ENCODE measurements around the gene PLA2G6. TPM values are rescaled to one million over a fixed set of nuclear protein-coding genes. Genes with fewer than 3 reads are reported as not detected.

PLA2G6 gene
- total RNA-seq, 1 experiment from 2014 or later = 24.1 TPM

- Histone ChIP-seq H3K79me1 (ENCODE audit: insufficient read depth, low read depth, low read length, poor library complexity, severe bottlenecking) (no peaks in the 10 kb centered on the region), H2AK5ac (ENCODE audit: insufficient read length, low read length) (no peak overlapping the region), H3K23ac (ENCODE audit: insufficient read length, low read depth, low read length) (no peak overlapping the region), H3K9ac (ENCODE audit: extremely low read depth, insufficient read length, low read length) (no peak overlapping the region), H3K4me2 (ENCODE audit: insufficient read depth, insufficient read length, low read length) (no peak overlapping the region), H3K27ac (ENCODE audit: insufficient read length, low read depth, low read length) (no peak overlapping the region), H2BK120ac (ENCODE audit: low read depth, low read length, poor library complexity, severe bottlenecking) (no peak overlapping the region), H3K56ac (ENCODE audit: insufficient read length, low read depth, low read length) (no peak overlapping the region), H2BK5ac (ENCODE audit: insufficient read length, low read length) (no peak overlapping the region), H3K9me3 (ENCODE audit: control insufficient read depth, low read depth, low read length) (no peaks in the 10 kb centered on the region), H3K4ac (ENCODE audit: low read depth, low read length) (no peak overlapping the region), H4K8ac (replicated peaks; ENCODE audit: insufficient read length, low read depth, low read length) (no peak overlapping the region), H2AFZ (ENCODE audit: low read length) (no peak overlapping the region), H2BK20ac (ENCODE audit: low read depth, low read length, poor library complexity, severe bottlenecking) (no peak overlapping the region), H4K5ac (ENCODE audit: insufficient read length, low read depth, low read length) (no peak overlapping the region), H2BK12ac (ENCODE audit: insufficient read length, low read depth, low read length) (no peak overlapping the region), H2BK15ac (ENCODE audit: low read depth, low read length) (no peak overlapping the region), H3K79me2 (ENCODE audit: insufficient read depth, low read length) (no peaks in the 10 kb centered on the region), H4K91ac (ENCODE audit: insufficient read length, low read depth, low read length) (no peak overlapping the region), H3K27me3 (ENCODE audit: insufficient read depth, low read length) (no peaks in the 10 kb centered on the region), H3K23me2 (ENCODE audit: insufficient read length, low read depth, low read length, poor library complexity, severe bottlenecking) (no peaks in the 10 kb centered on the region), H4K20me1 (ENCODE audit: control insufficient read depth, insufficient read depth, insufficient read length) (no peaks in the 10 kb centered on the region), H3T11ph (ENCODE audit: low read length) (no peak overlapping the region), H3K18ac (ENCODE audit: insufficient read length, low read depth, low read length) (no peak overlapping the region), H3K14ac (ENCODE audit: insufficient read depth, low read length) (no peak overlapping the region), H3K4me1 (ENCODE audit: insufficient read depth, low read length) (peaks cover 4% of the 10 kb centered on the region; the same call in 1 of the 2 replicates)
- no peak for TF ChIP-seq CTCF (conservative IDR thresholded peaks at IDR 0.05)
- Mint-ChIP-seq H3K4me1 (peaks cover 16 to 25% of the 10 kb centered on the region in 2 experiments), H3K36me3 (ENCODE audit: insufficient read depth in 1 of 3, low read depth in 3 of 3) (peaks cover 4 to 40% (median 28%) of the 10 kb centered on the region in 3 experiments), H3K4me3 (no peak overlapping the region), H3K27ac (no peak overlapping the region; a peak in 2 of 7 replicates), H3K9me3 (no peaks in the 10 kb centered on the region), H3K27me3 (ENCODE audit: low read depth) (no peaks in the 10 kb centered on the region)
- DNase-seq = no peak
- no CpG with 5 or more reads among the region's 22 CpGs for WGBS (ENCODE audit: extremely low coverage, insufficient read length, low lambda C conversion rate)
Measured at GRCh38 chr22:38221407-38221806, 39.8 kb upstream of the PLA2G6 start.

Data from H9 (cell line).